22Rv1 (cell line): ENCODE results near the gene NFKBIZ.

Source experiments
- ZFX ChIP-seq: fragments of 450-650 bp; IDR thresholded peaks from 2 replicates; pipeline ENCODE4 v1.6.1; 2017; ENCODE audit warnings: antibody characterized with exemption, borderline replicate concordance
- TF ChIP-seq, protein P1 (sequence below): fragments of 450-650 bp; IDR thresholded peaks from 2 replicates; pipeline ENCODE4 v1.5.1; 2017; ENCODE audit warnings: mild to moderate bottlenecking

DNA sequence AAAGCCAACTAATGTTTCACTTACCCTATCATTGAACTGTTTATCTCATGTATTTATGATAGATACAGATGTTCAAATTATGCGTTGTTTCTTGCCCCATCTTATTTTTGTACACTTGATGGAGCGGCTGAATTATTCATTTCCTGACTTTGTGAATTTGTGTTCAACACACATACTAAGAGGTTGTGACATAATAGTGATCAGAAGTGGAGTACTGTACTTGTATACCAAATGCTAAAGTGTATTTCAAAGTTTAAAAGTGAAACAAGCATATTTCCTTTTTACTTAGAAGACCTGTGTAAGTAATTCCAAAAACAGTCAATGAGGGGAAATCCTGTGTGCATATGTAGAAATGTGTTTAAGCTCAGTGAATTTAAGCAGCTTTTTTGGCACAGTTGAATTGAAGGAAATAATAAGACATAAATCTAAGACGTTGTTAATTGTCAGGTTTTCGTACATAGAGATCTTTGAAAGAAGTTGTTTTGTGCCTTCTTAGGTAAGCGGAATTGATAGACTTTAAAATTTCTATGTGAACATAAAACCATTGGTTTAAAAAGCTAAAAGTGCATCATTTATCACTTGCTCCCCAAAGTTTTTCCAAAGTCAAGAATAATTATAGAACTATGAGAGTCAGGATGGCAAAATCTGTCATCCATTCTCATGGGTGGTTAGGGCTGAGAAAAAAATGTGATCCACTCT is 1.9 kb downstream of the NFKBIZ start:
- TF ChIP-seq, protein P1, sequence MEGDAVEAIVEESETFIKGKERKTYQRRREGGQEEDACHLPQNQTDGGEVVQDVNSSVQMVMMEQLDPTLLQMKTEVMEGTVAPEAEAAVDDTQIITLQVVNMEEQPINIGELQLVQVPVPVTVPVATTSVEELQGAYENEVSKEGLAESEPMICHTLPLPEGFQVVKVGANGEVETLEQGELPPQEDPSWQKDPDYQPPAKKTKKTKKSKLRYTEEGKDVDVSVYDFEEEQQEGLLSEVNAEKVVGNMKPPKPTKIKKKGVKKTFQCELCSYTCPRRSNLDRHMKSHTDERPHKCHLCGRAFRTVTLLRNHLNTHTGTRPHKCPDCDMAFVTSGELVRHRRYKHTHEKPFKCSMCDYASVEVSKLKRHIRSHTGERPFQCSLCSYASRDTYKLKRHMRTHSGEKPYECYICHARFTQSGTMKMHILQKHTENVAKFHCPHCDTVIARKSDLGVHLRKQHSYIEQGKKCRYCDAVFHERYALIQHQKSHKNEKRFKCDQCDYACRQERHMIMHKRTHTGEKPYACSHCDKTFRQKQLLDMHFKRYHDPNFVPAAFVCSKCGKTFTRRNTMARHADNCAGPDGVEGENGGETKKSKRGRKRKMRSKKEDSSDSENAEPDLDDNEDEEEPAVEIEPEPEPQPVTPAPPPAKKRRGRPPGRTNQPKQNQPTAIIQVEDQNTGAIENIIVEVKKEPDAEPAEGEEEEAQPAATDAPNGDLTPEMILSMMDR, result no peak
- no peak for TF ChIP-seq ZFX
